Measurements from ENCODE around the gene DEFB121. TPM values are rescaled to one million over a fixed set of nuclear protein-coding genes. Genes with fewer than 3 reads are reported as not detected.
"Not testable (repeated sequence)": the region's sequence is repeated elsewhere in the genome, so short reads cannot be mapped to it uniquely, and the experiment has no call there.

The DEFB121 gene
- total RNA-seq, 6 donors from 2014 or later: not detected

DNA sequence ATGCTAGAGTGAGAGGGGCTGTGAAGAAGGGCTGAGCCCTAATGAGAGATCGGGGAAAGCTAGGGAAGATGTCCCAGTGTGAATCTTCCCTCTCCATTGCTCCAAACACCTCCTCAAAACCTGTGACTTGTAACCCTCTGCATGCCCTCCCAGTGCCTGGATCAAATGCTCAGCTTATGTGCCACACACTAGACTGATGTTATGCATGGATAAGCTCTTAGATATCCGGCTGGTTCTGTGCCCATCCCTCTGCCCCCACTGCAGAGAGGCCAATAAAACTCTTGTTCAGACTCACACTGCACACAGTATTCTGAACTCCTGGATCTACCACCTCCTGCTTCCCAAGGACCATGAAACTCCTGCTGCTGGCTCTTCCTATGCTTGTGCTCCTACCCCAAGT is 37.7 kb downstream of the DEFB121 start, which contains the start of gene DEFB118:
DEFB118 (plus strand) TSS at position 301 of the 400 bp plus-strand sequence; CDS start at position 351, 50 bp downstream.
- H3K27me3 ChIP-seq: no peaks in the 10 kb centered on the region
- H3K4me1 ChIP-seq: no peaks in the 10 kb centered on the region
- ATAC-seq (ENCODE audit: low FRiP score in 2 of 2) (no peak), DNase-seq (no peak)
- peaks cover 0 to 9% (median 0%) of the 10 kb centered on the region in 4 donors for H3K9me3 ChIP-seq
- no peak within 1 kb of the TSS for H3K4me3 ChIP-seq
- H3K27ac ChIP-seq: no peak within 1 kb of the TSS
- no peaks in the 10 kb centered on the region for H3K36me3 ChIP-seq
- TF ChIP-seq POLR2A (IDR thresholded peaks at IDR 0.05) (no peak), POLR2AphosphoS5 (IDR thresholded peaks at IDR 0.05) (no peak), EP300 (IDR thresholded peaks at IDR 0.05) (no peak)
- TF ChIP-seq, protein P1, sequence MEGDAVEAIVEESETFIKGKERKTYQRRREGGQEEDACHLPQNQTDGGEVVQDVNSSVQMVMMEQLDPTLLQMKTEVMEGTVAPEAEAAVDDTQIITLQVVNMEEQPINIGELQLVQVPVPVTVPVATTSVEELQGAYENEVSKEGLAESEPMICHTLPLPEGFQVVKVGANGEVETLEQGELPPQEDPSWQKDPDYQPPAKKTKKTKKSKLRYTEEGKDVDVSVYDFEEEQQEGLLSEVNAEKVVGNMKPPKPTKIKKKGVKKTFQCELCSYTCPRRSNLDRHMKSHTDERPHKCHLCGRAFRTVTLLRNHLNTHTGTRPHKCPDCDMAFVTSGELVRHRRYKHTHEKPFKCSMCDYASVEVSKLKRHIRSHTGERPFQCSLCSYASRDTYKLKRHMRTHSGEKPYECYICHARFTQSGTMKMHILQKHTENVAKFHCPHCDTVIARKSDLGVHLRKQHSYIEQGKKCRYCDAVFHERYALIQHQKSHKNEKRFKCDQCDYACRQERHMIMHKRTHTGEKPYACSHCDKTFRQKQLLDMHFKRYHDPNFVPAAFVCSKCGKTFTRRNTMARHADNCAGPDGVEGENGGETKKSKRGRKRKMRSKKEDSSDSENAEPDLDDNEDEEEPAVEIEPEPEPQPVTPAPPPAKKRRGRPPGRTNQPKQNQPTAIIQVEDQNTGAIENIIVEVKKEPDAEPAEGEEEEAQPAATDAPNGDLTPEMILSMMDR (IDR thresholded peaks at IDR 0.05): no peak
- 65 to 80% methylated on average over 2 of the region's 2 CpGs for WGBS, 2 donors

DNA sequence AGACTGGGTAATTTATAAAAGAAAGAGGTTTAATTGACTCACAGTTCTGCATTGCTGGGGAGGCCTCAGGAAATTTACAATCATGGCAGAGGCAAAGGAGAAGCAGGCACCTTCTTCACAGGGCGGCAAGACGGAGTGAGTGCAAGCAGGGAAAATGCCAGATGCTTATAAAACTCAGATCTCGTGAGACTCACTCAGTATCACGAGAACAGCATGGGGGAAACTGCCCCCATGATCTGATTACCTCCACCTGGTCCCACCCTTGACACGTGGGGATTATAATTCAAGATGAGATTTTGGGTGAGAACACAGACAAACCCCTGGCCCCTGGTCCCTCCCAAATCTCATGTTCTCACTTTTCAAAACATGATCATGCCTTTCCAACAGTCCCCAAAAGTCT is 41.7 kb downstream of the DEFB121 start:
- not testable (repeated sequence) for H3K9me3 ChIP-seq; H3K4me3 ChIP-seq; H3K27ac ChIP-seq; ATAC-seq (ENCODE audit: low FRiP score in 2 of 2); H3K4me1 ChIP-seq; H3K36me3 ChIP-seq; DNase-seq; H3K27me3 ChIP-seq
- WGBS, 2 donors: 66 to 75% methylated on average over 5 of the region's 5 CpGs

DNA sequence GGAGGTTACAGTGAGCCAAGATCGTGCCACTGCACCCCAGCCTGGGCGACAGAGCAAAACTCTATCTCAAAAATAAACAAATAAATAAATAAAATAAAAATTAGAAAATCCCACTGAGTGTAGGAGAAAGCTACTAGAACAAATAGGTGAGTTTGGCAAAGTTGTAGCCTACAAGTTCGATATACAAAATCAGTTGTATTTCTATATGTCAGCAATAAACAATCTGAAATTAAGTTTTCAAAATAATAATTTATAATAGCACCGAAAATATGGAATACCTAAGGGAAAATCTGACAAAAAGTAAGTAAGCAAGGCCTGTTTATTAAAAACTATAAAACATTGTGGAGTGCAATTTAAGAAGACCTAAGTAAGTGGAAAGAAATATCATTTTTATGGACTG is 42.7 kb downstream of the DEFB121 start:
- ATAC-seq (ENCODE audit: low FRiP score in 2 of 2) (no peak), DNase-seq (no peak)
- Histone ChIP-seq H3K27me3 (no peaks in the 10 kb centered on the region), H3K36me3 (no peaks in the 10 kb centered on the region), H3K27ac (no peak overlapping the region), H3K4me3 (no peak overlapping the region), H3K4me1 (no peaks in the 10 kb centered on the region), H3K9me3 (peaks cover 0 to 9% (median 0%) of the 10 kb centered on the region in 4 donors)
- 69 to 73% methylated on average over 4 of the region's 4 CpGs for WGBS, 2 donors
- TF ChIP-seq EP300 (IDR thresholded peaks at IDR 0.05) (no peak), POLR2A (IDR thresholded peaks at IDR 0.05) (no peak), POLR2AphosphoS5 (IDR thresholded peaks at IDR 0.05) (no peak)
- TF ChIP-seq, protein P1 (IDR thresholded peaks at IDR 0.05): no peak

DNA sequence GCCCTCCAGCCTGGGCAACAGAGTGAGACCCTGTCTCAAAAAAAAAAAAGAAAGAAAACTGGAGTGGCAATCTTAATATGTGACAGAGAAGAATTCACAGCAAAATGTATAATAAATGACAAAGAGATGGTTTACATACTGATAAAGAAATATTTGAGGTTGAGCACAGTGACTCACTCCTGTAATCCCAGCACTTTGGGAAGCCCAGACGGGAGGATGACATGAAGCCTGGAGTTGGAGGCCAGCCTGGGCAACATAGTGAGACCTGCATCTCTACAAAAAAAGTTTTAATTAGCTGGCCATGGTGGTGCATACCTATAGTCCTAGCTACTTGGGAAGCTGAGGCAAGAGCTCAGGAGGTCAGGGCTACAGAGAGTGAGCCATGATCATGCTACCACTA is 50.0 kb downstream of the DEFB121 start:
- no peaks in the 10 kb centered on the region for H3K27me3 ChIP-seq
- H3K27ac ChIP-seq: no peak overlapping the region
- no peaks in the 10 kb centered on the region for H3K4me1 ChIP-seq
- TF ChIP-seq POLR2AphosphoS5 (IDR thresholded peaks at IDR 0.05) (no peak), POLR2A (IDR thresholded peaks at IDR 0.05) (no peak)
- 65 to 82% methylated on average over 1 of the region's 1 CpG for WGBS, 2 donors
- H3K36me3 ChIP-seq: no peaks in the 10 kb centered on the region
- no peaks in the 10 kb centered on the region for H3K9me3 ChIP-seq
- H3K4me3 ChIP-seq: no peak overlapping the region
- DNase-seq (no peak), ATAC-seq (ENCODE audit: low FRiP score in 2 of 2) (no peak)

Small RNA genes lying within 50 kb of the gene (small RNA-seq; reads per million reads assigned to genes)
- gene DEFB117 (0 reads per million in 4 donors), gene RF00561 (0 reads per million in 4 donors), gene RNA5SP480 (0 reads per million in 4 donors)

Other genes with a start within 250 kb of the DEFB121 start
- gene DEFB115, start 148.6 kb downstream of the DEFB121 start, total RNA-seq: not detected
- not detected for gene DEFB116, start 97.6 kb downstream of the DEFB121 start, total RNA-seq
- not detected for gene DEFB118, start 37.6 kb downstream of the DEFB121 start, total RNA-seq
- gene DEFB119, start 15.6 kb downstream of the DEFB121 start, total RNA-seq: not detected
- not detected for gene DEFB123, start 34.4 kb upstream of the DEFB121 start, total RNA-seq
- gene DEFB124, start 68.9 kb upstream of the DEFB121 start, total RNA-seq: not detected
- 1 to 10 TPM in 5 of 6 donors, under 1 TPM in 1; 0.30 to 9.5 (median 2.2) TPM for gene REM1, start 69.1 kb upstream of the DEFB121 start, total RNA-seq
- gene HM13, start 108.2 kb upstream of the DEFB121 start, total RNA-seq: 100 to 1,000 TPM in 2 of 6 donors, 10 to 100 TPM in 4; 58.7 to 186 (median 81.6) TPM
- 100 to 1,000 TPM; 226 to 911 (median 570) TPM for gene ID1, start 199.1 kb upstream of the DEFB121 start, total RNA-seq
- 10 to 100 TPM in 4 of 6 donors, 1 to 10 TPM in 2; 1.9 to 24.3 (median 13.5) TPM for gene COX4I2, start 231.7 kb upstream of the DEFB121 start, total RNA-seq

Data from upper lobe of left lung (tissue), 6 donors.